Measurements from ENCODE around the gene THUMPD3.

THUMPD3 gene

GRCh38 chr3:9361691-9362388 is 1.0 kb upstream of the THUMPD3 start:
- DNase-seq, result no peak

GRCh38 chr3:9369508-9369907 is 6.7 kb downstream of the THUMPD3 start:
- no peak for DNase-seq

DNA sequence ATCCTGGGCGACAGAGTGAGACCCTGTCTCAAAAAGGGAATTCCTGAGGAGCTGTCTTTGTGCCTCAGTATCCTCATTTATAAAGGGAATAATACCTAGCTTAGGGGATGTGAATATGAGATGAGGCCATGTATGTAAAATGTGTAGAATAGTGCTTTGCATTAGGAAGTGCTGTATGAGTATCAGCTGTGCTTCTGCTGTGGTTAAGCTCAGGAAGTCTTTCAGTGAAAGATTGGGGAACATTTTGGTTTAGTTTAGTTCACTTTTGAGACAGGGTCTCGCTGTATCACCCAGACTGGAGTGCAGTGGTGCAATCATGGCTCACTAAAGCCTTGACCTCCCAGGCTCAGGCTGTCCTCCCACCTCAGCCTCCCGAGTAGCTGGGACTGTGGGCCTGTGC is 10.6 kb downstream of the THUMPD3 start:
- DNase-seq, result no peak

GRCh38 chr3:9377981-9378380 is 15.1 kb downstream of the THUMPD3 start:
- DNase-seq, result no peak

DNA sequence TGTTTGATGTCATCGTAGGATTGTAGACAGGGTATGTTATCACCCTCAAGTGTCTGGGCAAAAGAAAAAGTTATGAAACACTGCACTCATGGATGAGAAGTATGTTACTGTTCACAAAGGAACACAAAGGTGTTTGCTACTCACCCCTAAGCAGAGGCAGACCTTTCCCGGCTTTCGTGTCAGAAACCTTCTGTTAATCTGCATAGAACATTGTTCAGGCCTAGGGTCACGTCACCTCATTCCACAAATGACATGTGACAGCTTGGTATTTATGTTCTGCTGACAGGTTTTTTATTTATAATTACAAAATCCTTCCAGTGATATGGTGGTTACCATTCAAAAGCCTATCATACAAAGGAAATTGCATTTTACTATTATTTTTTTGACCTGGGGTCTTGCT is 16.5 kb downstream of the THUMPD3 start:
- no peak for DNase-seq

- no peak for DNase-seq
Measured at GRCh38 chr3:9380014-9380413, 17.2 kb downstream of the THUMPD3 start.

- no peak for DNase-seq
Measured at GRCh38 chr3:9384141-9384828, 21.4 kb downstream of the THUMPD3 start.

DNA sequence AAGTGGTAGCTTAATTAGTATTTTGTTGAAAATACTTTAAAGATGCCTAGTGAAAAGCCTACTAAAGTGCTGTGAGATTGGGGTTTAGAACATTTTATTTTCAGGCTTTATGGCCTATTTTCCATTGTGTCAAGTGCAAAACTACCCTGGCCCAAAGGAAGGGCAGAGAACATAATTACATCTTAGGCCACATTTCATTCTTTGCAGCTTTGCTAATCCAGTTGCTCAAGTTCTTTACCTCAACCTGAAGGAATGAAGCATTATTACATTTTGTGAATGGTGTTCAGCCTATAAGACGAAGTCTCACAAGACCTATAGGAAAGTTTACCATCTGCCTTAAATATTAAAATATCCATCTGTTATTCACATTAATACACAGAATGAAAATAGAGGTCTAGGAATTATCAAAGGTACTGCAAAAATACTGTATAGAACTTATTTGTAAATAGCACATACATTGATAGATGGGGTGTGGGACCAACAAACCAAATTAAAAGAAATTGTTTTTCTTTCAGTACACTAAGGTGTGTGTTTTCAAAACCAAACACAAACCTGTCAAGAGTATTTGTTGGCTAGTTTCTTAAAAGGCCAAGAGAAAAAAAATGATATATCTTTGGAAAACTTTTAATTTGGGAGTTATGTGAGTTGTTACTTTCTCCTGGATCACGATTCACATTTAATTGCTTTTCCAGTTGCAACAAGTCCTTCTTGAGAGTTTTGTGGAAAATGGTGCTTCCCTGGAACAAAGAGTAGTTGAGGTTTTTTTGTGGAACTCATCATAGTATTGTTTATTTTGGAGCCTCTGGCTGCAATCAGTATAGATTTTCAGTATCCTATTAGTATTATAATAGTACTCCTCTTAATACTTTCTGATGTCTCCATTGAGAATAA is 22.6 kb downstream of the THUMPD3 start:
- DNase-seq, result no peak

DNA sequence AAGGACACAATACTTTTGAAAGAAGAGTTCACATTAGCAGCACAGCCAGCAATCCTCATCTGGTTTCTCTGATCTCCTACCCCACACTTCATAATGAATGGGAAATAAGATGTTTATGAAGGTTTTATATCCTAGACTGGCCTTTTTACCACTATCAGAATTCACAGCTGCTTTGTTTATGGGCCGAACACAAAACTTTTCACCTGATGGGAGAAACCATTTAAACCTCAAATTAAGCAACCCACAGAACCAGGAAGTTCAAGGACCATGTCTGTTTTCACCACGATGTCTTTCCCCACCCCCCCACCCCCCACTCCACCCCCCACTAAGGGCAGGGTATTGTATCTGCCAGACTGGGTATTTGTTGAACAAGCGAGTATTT is 23.2 kb downstream of the THUMPD3 start:
- no peak for DNase-seq

GRCh38 chr3:9386501-9387321 is 23.9 kb downstream of the THUMPD3 start:
- DNase-seq, result no peak

- DNase-seq, result no peak
Measured at GRCh38 chr3:9387322-9387655, 24.4 kb downstream of the THUMPD3 start.

- no peak for DNase-seq
Measured at GRCh38 chr3:9388142-9388541, 25.3 kb downstream of the THUMPD3 start.

- no peak for DNase-seq
Measured at GRCh38 chr3:9388562-9389272, 25.9 kb downstream of the THUMPD3 start.

GRCh38 chr3:9390265-9390888 is 27.5 kb downstream of the THUMPD3 start:
- DNase-seq, result no peak

DNA sequence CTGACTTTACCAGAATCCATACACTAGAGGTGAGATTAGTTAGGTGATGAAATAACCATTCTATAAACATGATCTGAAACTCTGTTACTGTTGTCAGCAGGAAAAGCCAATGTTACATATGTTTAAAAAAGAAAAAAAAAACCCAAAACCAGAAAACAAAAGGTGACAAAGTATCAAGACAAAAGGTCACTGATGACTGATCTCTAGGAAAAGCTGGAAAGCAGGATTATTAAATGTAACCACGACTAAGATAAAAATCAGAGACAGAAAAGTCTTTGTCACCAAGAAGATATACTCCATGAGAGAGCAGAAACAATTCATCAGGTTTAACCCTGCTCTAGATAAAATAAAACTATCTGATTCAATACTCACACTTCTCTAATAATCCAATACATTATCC is 29.2 kb downstream of the THUMPD3 start:
- no peak for DNase-seq

DNA sequence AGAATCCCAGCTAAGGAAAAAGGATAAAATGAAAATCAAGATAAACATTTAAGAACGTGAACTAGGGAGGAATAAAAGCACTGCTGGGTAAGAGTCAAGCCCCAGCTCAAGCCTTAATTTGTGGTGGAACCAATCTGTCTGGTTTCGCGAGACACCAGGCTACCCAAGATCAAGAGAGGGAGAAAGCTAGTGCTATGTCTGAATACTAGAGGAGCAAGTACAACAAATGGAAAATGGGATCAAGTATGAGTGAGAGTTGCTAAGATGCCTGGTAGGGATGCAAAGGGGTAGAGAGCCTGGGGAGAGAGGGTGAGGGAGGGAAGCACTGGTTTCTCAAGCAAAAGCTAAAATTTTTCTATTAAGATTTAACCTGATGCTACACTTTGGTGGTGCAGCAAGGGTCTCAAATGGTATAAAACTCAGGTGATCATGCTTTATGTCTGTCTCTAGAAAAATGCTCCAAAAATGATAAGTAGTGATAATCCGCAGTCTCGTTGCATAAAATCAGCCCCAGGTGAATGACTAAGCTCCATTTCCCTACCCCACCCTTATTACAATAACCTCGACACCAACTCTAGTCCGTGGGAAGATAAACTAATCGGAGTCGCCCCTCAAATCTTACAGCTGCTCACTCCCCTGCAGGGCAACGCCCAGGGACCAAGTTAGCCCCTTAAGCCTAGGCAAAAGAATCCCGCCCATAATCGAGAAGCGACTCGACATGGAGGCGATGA is 32.9 kb downstream of the THUMPD3 start:
- no peak for DNase-seq

- DNase-seq, result peak; percentile 71
Measured at GRCh38 chr3:9396301-9396631, 33.4 kb downstream of the THUMPD3 start.

- DNase-seq, result peak; percentile 96
Measured at GRCh38 chr3:9396632-9397331, 33.9 kb downstream of the THUMPD3 start.

- DNase-seq, result peak; percentile 100
Measured at GRCh38 chr3:9397332-9397905, 34.6 kb downstream of the THUMPD3 start, which contains the start of gene SETD5. TSS of gene SETD5 (plus strand) at chr3:9397615. CDS start at chr3:9428939, 31,324 bp downstream.

All from stimulated activated CD4-positive, alpha-beta T cell treated with anti-CD3 and anti-CD28 coated beads, Interleukin-4, amount 100 ng/mL, for 1 hour (primary cell).